ENCODE measurements around the gene ITGB1BP1.

The ITGB1BP1 gene, protein sequence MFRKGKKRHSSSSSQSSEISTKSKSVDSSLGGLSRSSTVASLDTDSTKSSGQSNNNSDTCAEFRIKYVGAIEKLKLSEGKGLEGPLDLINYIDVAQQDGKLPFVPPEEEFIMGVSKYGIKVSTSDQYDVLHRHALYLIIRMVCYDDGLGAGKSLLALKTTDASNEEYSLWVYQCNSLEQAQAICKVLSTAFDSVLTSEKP

DNA sequence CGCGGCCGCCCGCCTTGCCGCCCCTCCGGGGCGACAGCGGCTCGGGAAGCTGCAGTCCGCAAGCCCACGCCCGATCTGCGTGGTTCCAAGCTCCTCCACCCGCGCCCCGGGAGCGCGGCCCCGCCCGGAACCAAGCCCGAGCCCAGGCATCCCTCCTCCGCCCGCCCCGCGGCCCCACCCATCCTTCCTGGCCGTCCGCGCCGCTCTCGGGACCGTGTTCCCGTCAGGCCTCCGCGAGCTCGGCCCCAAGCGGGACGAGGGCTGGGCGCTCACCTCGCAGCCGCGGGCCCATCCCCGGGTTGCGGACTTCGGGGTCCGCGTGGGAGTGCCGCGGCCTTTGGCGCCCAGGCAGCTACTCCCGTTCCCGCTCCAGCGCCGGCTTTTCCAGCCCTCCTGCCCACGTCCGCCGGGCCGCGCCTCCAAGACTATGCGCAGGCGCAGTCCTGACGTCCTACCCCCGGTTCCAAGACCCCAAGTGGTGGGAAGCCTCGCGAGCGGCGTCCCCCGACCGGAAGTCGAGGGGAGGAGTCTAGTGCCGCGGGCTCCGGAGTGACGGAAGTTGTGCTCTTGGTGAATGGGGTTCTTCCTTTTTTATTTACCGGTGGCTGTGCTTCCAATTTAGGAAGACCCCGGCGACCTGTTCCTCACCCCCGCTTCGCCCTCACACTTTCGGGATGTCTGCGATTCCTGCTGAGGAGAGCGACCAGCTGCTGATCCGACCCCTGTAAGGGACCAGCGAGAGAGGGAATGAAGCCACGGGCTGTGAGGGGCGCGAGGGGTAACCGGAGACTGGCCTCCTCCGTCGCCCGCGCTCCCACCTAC lies at the start of gene ITGB1BP1, which contains the start of gene CPSF3:
ITGB1BP1 (minus strand) TSS at position 429 of the 822 bp plus-strand sequence. CDS start 4,831 bp downstream, outside the sequence.
CPSF3 (plus strand) TSS at position 555 of the 822 bp plus-strand sequence; CDS start at position 675, 120 bp downstream.
- DNase-seq: peak; percentile 96

DNA sequence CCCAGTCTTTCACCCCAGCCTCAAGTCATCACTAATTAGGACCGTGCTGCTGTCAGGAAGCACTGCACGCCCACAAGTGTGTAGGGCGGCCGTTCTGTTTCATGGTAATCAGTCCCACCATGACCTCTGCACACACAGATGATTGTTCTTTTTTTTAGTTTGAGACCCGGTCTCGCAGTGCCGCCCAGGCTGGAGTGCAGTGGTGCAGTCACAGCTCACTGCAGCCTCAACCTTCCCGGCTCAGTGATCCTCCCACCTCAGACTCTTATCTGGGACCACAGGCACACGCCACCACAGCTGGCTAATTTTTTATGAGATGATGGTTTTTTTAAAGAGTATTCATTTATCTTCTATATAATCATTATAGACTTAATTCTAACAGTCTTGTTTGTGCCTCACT lies 49.2 kb upstream of the ITGB1BP1 start:
- no peak for DNase-seq

DNA sequence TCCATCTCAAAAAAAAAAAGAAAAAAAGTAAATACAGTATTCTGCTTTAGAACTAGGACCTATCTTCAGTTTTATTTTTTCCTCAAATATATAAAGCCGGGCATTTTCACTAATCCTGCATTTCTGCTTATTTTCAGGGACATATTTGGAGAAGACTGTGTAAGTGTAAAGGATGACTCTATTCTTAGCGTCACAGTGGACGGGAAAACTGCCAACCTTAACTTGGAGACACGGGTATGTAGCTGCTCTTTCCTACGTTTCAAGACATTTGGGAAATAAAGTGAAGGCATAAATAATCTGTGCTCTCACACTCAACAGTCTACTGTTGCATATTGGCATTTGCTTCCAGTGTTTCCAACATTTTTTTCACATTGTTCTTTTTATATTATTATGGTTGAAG lies 47.9 kb upstream of the ITGB1BP1 start:
- DNase-seq: no peak

DNA sequence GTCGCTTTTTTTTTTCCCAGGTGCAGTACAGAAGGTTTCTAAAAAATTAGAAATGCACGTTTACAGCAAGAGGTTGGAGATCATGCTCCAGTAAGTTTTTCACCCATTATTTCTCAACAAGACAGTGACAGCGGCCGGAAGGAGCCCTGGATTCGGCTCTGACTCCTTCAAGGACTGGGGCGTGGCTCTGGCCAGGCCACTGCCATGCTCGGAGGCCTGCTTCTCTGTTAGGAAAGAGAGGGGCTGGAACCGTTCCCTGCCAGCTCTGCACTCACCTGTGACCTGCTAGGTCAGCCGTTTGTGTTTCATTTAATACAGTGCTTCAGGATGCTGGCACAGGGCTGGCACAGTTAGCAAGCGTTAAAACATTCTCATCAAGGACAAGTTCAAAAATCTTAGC lies 44.4 kb upstream of the ITGB1BP1 start:
- no peak for DNase-seq

DNA sequence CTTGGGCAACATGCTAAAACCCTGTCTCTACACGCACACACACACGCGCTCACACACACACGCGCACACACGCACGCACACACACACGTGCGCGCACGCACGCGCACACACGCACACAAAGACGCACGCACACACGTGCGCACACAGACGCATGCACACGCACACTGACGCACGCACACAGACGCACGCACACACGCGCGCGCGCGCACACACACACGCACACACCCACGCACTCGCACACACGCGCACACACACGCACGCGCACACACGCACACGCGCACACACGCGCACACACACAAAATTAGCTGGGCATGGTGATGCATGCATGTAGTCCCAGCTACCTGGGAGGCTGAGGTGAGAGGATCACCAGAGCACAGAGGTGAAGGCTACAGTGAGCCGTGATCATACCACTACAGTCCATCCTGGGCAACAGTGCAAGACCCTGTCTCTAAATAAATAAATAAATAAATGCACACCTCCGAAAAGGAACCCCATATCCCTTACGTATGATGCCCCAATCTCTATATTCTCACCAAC lies 42.9 kb upstream of the ITGB1BP1 start:
- DNase-seq: no peak

DNA sequence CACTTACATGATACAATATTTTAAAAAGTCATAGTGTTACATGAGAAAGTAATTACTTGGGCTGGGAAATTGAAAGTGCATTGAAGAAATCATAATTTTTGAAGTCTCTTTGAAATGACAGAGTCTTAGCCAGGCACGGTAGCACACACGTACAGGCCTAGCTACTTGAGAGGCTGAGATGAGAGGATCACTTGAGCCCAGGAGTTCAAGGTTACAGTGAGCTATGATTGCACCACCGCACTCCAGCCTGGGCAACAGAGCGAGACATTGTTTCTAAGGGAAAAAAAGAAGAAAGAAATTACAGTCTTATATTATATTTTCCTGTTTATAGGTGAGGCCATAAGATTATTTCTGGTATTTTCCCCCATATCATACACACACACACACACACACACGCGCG lies 41.8 kb upstream of the ITGB1BP1 start:
- DNase-seq: no peak

DNA sequence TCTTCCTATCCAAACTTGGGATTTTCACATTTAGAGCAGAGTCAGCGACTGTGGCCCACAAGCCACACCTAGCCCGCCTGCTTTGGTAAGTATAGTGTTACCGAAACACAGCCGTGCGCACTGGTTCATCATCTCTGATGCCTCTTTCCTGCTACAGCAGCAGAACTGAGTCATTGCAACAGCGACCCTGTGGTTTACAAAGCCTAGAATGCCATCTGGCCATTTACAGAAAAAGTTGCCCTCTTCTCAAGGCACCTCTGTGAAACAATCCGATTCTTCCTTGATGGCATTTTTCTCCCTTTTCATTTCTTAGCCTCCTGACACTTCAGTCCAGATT lies 40.3 kb upstream of the ITGB1BP1 start:
- peak; percentile 31 for DNase-seq

DNA sequence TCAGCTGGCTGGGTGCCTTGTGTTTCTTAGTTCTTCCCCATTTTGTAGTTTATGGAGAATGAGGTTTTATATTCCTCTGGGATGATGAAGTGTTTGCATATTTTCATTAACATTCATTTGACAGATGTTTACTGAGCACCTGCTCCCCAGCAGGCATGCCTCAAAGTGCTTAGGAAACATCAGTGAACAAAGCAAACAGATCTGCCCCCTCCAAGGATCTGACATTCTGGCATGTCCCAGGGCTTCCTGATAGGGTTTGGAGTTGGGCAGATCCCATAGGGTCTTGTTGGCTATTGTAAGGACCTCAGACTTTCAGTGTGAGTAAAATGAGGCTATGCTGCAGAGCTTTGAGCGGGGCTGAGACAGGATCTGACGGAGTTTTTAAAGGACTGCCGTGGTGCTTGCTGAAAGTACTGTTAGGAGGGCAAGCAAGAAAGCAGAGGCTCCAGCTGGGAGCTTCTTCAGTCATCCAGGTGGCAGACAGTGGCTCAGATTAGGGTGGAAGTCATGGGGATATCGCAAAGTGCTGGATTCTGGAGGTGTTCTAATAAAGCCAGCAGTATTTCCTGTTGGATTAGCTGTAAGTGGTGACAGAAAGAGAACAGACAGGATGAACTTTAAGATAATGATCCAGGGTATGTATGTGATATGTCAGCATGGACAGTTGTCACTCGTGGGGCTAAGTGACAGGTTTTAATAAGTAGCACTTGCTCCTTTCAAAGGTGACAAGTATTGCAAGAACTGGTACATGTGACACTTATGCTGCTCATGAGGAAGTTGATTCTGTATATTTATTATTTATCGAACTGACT lies 39.8 kb upstream of the ITGB1BP1 start:
- peak; percentile 40 for DNase-seq

DNA sequence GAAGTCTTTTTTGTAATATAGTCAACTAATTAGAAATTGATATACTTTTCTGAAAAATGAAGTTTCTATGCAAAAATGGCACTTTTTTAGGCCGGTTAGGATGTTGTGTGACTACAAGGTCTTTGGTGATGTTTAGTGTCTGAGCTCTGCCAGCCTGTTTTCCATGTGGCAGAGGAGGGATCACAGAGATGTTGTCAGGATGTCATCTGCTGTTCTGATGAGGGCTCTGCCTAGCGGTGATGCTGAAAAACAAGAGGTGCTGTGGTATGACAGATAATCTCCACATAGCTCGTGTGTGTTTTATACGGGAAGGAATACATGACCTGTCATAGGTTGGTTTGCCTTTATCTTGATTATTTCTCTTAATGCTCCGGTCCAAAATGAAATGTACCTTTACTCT lies 39.0 kb upstream of the ITGB1BP1 start:
- DNase-seq: peak; percentile 39

DNA sequence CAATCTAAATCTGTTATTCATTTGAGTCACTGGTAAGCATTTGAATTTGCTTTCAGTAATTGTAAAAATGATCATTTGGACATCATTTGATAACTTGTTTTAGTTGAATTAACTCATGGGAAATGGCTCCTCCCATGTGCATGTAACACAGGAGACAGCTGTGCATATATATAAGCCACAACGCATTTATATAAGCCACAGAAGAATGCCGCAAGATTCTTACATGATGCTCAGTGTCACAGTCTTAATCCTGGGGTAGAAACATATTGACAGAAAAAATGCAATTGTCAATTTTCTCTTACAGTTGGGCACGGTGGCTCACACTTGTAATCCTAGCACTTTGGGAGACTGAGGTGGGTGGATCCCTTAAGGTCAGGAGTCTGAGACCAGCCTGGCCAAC lies 37.8 kb upstream of the ITGB1BP1 start:
- DNase-seq: no peak

DNA sequence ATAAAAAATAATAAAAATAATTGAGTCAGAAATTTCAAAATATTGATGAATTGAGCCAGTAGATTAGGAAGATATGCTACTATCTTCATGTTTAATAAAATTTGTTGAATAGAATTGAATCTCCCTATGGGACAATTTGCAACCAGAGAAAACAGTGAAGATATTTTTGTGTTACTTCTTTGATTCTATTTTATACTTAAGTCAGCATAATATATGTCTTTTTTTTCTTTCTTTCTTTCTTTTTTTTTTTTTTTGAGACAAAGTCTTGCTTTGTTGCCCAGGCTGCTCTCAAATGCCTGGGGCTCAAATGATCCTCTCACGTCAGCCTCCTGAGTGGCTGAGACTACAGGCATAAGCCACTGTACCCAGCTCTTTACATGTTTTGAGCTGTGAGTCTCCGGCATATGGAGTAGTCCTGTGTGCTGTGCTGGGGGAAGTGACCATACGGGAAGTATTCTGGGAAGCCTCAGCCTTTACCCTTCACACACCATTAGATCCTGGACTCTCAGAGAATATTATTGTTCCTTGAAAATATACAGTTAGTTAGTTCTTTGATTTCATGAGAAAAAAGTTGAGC lies 37.2 kb upstream of the ITGB1BP1 start:
- no peak for DNase-seq

DNA sequence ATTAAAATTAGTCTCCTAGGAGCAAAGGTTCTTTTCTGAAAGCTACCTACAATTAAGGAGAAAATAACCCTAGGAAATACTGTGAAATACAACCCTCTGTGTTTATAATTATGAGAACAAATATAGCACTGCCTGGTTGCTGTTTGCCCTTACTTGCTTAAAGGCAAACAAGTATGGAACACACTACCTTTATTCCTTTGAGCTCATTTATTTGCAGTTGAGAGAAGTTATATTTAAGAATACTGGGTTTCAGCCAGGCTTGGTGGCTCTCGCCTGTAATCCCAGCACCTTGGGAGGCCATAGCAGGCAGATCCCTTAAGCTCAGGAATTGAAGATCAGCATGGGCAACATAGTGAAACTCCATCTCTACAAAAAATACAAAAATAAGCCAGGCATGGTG lies 27.9 kb upstream of the ITGB1BP1 start:
- DNase-seq: no peak

DNA sequence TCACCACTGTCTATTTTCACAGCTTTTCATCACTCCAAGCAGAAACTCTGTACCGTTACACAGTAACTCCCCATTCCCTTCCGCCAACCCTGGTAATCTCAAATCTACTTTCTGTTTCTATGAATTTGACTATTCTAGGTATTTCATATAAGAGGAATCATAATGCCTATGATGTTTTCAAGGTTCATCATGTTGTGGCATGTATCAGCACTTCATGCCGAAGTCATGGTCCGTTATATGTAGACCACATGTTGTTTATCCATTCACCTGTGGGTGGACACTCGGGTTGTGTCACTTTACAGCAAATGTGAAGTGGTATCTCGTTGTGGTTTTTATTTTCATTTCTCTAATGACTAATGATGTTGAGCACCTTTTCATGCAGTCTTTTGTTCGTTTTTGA lies 21.8 kb upstream of the ITGB1BP1 start:
- DNase-seq: no peak

DNA sequence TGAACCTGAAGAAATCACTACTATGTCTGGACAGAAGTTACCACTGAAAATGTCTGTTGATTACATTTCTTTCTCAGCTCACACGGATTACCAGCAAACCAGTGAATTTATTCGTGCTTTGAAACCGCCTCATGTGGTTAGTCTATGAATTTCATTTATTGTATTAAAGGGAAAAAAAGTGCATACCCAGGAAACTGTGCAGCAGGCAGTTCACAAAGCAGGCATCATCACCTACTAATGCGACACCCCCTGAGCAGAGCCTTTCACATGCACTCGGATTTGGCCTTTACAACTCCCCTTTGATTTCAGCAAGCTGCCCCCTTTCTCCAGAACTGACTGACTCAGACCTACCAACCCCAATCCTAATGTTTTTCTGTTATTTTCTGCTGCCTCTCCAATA lies 20.2 kb upstream of the ITGB1BP1 start:
- no peak for DNase-seq

DNA sequence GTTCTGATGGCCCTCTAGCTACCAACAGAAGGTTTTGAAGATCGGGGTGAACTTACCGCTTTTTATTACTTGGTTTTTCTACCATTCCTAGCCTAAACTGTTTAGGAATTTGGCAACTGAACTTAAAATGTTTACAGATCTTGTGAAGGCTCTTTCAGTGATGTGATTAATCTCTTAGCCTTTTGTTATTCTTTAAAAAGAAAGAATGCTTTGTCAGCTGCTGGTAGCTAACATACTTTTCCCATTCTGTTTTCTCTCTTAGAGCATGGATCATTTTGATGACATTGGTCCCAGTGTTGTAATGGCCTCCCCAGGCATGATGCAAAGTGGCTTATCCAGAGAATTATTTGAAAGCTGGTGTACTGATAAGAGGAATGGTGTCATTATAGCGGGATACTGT lies 18.2 kb upstream of the ITGB1BP1 start:
- DNase-seq: no peak

DNA sequence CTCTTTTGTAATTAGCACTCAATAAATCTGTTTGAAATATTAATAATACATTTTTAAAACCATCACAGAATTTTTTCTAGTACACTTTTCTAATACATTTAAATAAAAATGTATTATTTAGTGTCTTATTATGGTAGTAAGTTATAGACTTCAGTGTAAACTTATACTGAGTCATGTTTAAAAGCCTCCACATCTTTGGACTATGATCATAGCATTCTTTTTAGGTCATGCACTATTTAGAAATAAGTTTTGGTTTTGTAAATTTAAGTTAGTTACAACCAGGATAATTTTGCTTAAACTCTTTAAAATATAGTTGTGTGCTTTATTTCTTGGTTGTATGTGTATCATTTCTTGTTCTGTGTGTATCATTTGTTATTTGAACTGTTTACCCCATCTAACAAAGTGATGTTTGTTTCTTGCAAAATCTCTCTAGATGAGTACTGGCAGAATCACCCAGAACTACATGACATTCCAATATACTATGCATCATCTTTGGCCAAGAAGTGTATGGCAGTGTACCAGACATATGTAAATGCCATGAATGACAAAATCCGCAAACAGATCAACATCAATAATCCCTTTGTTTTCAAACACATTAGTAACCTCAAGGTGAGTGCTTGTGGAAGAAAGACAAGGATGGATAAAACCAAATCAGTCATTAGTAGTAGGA lies 16.9 kb upstream of the ITGB1BP1 start:
- no peak for DNase-seq

DNA sequence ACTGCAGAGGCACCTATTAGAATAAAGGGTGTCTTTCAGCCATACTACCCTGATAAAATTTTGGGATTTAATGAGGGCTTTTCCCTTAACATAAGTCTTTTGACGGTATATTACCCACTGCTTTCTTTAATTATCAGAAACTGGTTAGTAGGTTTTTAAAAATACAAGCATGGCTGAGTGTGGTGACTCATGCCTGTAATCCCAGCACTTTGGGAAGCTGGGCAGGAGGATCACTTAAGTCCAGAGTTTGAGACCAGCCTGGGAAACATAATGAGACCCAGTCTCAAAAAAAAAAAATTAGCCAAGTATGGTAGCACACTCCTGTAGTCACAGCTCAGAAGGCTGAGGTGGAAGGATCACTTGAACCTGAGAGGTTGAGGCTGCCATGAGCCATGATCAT lies 16.2 kb upstream of the ITGB1BP1 start:
- DNase-seq: no peak

DNA sequence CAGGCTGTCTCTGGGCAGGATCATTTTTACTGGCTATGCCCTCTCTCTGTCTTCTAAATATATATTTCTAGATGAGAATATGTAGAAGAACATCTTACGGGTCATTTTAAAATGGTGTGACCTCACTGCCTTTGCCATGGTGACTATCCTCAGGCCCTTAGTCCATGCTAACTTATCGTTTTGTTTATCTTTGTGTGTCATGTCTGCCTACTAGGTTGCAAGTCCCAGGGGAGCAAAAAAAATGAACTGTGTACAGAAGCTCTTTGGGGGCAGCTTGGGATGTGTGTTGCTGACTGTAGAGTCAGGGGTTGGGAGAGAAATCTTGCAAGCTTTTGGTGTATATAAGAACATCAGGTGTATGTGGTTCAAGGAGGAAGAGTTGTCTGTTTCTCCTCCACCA lies 11.2 kb upstream of the ITGB1BP1 start:
- no peak for DNase-seq

DNA sequence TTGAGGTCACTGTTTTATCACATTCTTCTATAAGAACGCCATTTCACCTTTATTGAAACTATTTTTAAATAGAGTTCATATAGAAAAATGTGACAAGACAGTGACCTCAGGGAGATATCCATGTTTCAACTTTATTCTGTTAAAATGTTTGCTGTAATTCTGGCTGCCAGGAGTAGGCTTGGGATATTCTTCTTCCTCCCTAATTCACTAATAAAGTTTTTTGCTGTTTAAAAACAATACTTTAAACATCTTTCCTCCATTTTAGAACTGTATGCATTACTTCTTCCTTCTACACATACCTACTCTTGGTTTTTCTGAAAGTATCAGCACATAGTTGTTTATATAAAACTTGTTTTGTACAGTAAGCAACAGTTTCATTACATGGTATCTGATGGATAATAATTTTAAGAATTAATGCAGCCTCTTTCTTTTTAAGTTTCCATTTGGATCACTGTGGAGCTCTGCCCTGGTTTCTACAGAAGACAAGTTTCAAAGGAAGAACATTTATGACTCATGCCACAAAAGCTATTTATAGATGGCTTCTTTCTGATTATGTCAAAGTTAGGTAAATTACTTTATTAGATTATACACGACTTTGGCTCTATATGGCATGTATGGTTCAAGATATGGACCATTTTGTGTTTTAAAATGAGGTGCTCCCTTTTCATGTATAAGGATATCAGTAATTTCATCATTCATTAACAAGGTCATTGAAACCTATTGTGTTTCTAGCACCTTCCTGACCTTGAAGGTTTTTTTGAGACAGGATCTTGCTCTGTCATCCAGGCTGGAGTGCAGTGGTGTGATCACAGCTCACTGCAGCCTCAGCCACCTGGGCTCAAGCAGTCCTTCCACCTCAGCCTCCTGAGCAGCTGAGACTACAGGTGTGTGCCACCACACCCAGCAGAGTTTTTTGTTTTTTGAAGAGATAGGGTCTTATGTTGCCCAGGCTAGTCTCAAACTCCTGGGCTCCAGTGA lies 7.3 kb upstream of the ITGB1BP1 start:
- DNase-seq: no peak

DNA sequence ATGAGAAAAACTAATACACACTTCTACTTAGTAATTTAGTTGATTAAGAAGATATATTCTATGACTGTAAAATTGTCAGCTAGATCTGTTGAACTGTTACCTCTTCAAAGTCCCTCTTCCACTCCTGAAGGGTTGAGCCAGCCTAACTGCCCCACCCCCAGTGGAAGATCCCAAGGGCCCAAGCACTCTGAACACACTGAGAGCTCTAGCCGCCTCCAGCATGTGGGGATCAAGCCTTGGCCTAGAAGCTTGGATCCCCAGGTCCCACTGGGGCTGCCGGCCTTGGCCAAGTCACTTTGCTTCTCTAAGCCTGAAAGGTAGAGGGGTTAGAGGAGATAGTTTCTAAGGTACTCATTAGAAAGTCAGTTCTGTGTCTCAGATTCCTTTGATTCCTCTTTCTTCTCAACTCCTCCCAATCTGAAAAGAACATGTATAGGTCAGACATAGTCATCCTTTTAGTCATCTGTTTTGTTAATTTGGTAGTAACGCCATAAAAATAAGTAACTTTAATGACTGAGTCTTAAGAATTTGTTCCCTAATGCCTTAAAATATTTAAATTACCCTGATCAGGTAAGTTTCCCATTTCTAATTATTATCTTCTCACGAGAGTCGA lies 5.7 kb upstream of the ITGB1BP1 start:
- DNase-seq: no peak

All from DMS53 (cell line).